DMS114 treated with DMSO at 0.1 percent for 48 hours (cell line): Measurements from ENCODE around the gene MINDY1.

Experiments
- DNase-seq: peaks from one replicate; lab custom pipeline; 2025; ENCODE audit not compliant: unreplicated experiment; lab: John Stamatoyannopoulos, UW

The MINDY1 gene

GRCh38 chr1:151011154-151011850 lies 4.6 kb upstream of the MINDY1 start:
- no peak for DNase-seq

DNA sequence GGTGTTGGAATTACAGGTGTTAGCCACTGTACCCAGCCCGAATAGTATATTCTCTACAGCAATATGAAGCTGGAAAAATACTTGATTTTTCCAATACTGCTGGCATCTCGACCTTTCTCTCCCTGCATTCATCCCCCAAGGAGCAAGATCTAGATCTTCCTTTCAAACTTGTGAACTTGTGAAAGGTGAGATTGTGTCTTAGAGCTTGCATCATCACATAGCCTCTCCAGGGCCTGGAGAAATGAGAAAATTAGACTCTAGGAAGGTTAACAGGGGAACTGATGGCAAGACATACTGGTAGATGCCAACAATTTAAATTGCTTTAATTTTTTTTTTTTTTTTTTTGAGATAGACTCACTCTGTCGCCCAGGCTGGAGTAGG lies 3.6 kb upstream of the MINDY1 start:
- DNase-seq = no peak

- no peak for DNase-seq
Observed at GRCh38 chr1:151009674-151010345, 3.1 kb upstream of the MINDY1 start.

DNA sequence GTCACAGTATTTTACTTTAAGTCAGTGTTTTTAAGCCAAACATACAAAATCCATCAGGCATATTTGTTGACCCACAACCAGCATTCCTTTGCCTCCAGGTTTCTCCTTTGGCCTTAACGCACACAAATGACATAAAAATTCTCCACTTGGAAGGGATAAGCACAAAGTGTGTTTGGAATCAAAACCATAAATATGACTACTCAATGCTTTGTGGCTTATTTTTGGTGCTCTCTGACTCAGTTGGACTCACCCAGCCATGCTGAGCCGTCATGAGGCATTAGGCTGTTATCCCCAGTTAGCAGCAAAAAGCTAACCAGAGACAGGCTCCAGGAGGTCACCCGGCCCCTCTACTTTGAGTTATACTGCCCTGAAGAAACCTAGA lies 2.5 kb upstream of the MINDY1 start:
- DNase-seq = no peak

- DNase-seq = peak; percentile 96
Observed at GRCh38 chr1:151008244-151009205, 1.8 kb upstream of the MINDY1 start, which contains the start of gene PRUNE1. TSS of gene PRUNE1 (plus strand) at chr1:151008449. CDS start at chr1:151008633, 184 bp downstream.

- DNase-seq = no peak
Observed at GRCh38 chr1:151007853-151008243, 1.1 kb upstream of the MINDY1 start.

GRCh38 chr1:151005729-151006319 lies 878 bp downstream of the MINDY1 start:
- DNase-seq = no peak

GRCh38 chr1:151003180-151003579 lies 3.5 kb downstream of the MINDY1 start:
- DNase-seq = no peak

- DNase-seq = no peak
Observed at GRCh38 chr1:151002611-151003010, 4.1 kb downstream of the MINDY1 start.

GRCh38 chr1:151002051-151002450 lies 4.7 kb downstream of the MINDY1 start:
- DNase-seq = no peak

DNA sequence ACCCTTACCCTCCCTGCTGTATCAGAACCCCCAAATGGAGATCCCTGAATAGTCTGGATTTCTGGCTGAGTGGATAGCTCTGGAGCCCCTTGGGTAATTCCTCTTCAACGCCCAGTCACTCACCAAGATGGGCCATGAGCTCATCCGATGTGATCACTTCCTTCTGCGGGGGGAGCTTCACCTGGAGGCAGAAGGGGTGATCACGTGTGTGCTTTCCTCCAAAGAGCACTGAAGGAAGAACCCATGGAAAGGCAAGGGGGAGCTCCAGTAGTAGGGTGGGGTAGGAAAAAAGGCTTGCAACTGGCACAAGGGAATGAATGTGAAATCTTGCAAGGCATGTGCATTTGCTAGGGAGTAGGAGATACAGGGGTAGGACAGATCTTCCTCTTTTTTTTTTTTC lies 5.1 kb downstream of the MINDY1 start:
- no peak for DNase-seq

DNA sequence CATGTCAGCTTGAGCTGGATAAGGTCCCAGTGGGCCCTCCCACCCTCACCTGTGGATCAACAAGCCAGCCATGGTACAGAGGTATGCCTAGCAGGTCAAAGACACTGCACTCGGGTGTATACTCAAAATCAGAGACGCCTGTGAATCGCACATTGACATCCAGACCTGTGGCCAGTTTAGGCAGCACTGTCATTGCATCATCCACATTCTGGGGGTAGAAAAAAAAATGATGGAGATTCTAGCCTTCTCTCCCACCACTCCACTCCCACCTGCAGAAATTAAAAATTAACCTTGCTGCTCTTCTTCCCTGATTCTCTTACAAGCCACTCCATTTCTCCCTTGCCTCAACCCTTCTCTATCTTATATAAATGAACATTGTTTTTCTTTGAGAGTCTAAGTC lies 6.3 kb downstream of the MINDY1 start:
- no peak for DNase-seq

- no peak for DNase-seq
Observed at GRCh38 chr1:150999926-151000325, 6.8 kb downstream of the MINDY1 start.

- no peak for DNase-seq
Observed at GRCh38 chr1:150999051-150999674, 7.5 kb downstream of the MINDY1 start.

- DNase-seq = no peak
Observed at GRCh38 chr1:150997949-150998348, 8.8 kb downstream of the MINDY1 start.

GRCh38 chr1:150997126-150997872 lies 9.4 kb downstream of the MINDY1 start:
- DNase-seq = no peak

GRCh38 chr1:150995896-150996295 lies 10.8 kb downstream of the MINDY1 start:
- peak; percentile 39 for DNase-seq

GRCh38 chr1:150995460-150995859 lies 11.2 kb downstream of the MINDY1 start:
- no peak for DNase-seq

- DNase-seq = no peak
Observed at GRCh38 chr1:150994248-150994647, 12.5 kb downstream of the MINDY1 start.

DNA sequence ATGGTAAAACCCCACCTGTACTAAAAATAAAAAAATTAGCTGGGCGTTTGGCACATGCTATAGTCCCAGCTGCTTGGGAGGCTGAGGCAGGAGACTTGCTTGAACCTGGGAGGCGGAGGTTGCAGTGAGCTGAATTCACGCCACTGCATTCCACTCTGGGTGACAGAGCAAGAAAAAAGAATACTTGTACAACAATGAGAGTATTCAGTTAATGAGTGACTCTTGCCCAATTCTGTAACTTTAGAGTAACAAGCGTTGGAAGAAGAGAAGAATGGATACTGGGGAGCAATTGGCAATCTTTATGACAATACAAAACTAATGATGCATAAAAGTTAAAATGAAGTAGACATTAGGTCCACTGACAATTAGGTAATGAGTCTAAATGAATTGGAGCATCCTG lies 14.1 kb downstream of the MINDY1 start:
- DNase-seq = no peak
